Hippocampal formation (tissue), 2 donors: ENCODE data around the gene PDGFD.
"Not testable (repeated sequence)": the region's sequence is repeated elsewhere in the genome, so short reads cannot be mapped to it uniquely, and the experiment has no call there.

ENCODE experiments used
- DNase-seq, 2 donors: peaks; one replicate each; lab custom pipeline; 2025; lab: John Stamatoyannopoulos, UW

PDGFD gene

GRCh38 chr11:104054911-104055529, 108.9 kb downstream of the PDGFD start:
- DNase-seq = no peak

DNA sequence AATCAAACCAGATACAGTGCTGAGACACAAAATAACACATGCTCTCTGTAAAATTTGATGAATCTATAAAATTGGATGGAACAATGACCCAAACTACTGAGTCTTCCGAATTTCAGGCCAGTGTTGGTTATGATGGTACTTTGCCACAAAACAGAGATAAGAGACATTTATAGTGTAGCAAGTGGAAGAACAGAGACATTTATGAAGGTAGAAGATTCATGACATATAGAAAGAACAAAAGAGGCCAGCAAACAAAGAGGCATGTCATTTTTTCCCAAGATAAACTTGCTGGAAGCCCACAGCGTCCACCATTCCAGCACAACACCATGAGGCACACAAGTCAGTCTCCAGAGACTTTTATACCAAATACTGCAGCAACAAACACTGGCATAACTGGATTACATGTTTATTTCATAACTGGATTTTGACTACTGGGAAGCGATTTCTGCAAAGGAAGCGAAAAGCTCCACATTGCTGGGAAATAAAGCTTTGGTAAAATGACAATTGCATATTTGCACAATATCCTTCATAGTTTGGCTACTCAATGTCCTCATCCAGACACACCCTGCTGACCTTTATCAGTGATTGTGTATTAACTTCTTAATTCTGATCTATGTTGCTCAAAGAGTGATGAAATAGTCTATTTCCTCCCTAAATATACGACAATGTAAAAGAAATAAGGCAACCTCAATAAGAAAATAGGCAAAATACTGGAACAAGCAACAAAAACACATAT, 110.0 kb downstream of the PDGFD start:
- no peak for DNase-seq

DNA sequence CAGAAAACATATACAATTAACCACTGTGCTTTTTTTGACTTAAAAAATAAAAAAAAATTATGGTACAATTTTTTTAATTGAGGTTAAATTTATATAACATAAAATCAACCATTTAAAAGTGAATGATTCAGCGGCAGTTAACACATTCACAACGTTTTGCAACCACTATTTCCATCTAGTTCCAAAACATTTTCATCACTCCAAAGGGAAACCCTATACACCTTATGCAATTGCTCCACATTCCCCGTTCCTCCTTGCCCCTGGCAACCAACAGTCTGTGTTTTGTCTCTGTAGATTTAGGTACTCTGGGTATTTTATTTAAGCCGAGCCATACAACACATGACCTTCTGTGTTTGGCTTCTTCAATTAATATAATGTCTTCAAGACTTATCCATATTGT, 112.2 kb downstream of the PDGFD start:
- no peak for DNase-seq

- no peak for DNase-seq
Measured at GRCh38 chr11:104049116-104049515, 114.8 kb downstream of the PDGFD start.

- not testable (repeated sequence) for DNase-seq
Measured at GRCh38 chr11:104046858-104047257, 117.1 kb downstream of the PDGFD start.

- no peak for DNase-seq
Measured at GRCh38 chr11:104046331-104046730, 117.6 kb downstream of the PDGFD start.

DNA sequence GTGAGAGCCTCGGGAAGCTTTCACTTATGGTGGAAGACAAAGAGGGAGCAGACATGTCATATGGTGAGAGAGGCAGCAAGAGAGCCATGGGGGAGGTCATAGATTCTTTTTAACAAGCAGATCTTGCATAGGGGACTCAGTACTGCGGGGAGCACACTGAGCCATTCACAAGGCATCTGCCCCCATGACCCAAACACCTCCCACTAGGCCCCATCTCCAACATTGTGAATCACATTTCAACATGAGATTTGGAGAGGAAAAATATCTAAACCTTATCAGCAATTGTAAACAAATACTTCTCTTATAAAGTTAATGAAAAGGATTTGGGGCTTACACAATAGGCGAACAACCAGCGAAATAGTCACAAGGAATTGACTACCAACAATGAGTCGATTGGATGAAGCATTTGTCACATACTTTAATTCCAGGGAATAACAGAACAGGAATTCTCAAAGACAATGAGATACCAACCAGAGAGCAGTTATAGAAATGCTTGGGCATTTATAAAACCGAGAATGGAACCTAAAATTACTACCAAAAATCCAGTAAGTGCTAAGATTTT, 120.2 kb downstream of the PDGFD start:
- no peak for DNase-seq

DNA sequence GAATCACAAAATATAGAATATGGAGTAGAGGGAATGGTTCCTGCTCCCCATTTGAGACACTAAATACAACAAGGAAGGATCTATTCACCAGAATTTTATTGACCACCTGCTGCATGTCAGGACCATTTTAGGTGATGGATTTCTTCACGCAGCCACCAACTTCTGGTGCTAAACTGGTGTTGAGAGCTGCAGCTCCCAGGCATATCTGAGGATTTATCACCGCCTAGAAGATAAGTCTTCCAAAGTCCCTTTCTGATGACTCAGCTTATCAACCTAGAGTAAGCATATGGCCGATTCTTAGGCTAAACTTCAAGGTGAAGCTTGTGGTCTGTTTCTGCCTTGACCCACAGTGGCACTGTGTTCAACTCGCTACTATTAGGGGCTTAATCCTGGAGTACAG, 120.8 kb downstream of the PDGFD start:
- no peak for DNase-seq

- DNase-seq = no peak
Measured at GRCh38 chr11:104041792-104042191, 122.2 kb downstream of the PDGFD start.

- no peak for DNase-seq
Measured at GRCh38 chr11:104036995-104037394, 127.0 kb downstream of the PDGFD start.

DNA sequence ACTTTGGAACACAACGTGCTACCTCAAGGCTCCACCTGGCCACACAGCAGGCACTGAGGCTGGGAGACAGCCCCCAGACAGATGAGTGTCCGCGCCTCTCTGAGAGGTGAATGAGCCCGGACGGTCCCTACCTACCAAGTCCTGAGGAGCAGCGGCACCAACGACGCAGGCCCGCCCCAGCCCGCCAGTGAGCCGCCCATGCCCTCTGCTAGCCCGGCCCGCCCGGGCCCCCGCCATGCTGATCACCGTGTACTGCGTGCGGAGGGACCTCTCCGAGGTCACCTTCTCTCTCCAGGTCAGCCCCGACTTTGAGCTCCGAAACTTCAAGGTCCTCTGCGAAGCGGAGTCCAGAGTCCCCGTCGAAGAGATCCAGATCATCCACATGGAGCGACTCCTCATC, 127.4 kb downstream of the PDGFD start, which contains the start of gene DDI1:
TSS of gene DDI1 (plus strand) at position 53 of the 400 bp plus-strand sequence. CDS start at position 236, 183 bp downstream.
- no peak for DNase-seq

GRCh38 chr11:104033561-104033960, 130.4 kb downstream of the PDGFD start:
- DNase-seq = no peak

GRCh38 chr11:104033134-104033533, 130.8 kb downstream of the PDGFD start:
- DNase-seq = no peak

DNA sequence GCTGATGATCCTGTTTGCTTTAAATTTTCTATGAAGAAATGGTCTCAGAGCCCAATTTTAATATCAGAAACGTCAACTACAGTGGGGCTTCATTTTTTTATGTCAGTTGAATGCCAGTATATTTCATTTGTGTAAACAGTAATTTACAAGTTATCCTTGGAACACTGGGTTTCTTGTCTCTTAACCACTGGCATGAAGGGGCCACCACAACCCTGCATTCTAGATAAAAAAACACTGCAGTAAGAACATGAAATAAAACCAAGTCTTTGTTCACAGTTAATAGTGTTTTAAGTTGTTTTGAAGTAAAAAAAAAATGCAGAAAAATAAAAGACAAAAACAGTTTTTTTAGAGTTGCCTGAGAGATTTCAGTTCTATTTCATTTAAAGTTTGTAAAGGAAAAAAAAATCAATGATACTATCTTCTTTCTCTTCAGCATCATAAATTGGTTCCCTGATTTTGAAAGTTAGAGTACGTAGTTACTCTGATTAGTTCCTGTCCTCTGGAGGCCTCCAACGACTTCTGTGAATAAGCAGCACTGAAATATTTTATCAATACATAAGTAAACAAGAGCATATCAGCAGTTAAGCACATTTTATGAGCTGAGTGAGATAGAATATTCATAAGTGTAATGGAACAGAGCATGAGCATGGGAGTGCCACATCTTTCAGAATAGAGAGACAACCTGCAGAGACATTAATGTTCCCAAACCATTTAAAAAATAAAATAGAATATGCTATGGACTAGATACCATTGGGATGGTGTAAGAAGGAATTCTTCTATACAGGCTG, 135.3 kb downstream of the PDGFD start:
- DNase-seq = no peak

- DNase-seq = no peak
Measured at GRCh38 chr11:104024572-104024971, 139.4 kb downstream of the PDGFD start.

DNA sequence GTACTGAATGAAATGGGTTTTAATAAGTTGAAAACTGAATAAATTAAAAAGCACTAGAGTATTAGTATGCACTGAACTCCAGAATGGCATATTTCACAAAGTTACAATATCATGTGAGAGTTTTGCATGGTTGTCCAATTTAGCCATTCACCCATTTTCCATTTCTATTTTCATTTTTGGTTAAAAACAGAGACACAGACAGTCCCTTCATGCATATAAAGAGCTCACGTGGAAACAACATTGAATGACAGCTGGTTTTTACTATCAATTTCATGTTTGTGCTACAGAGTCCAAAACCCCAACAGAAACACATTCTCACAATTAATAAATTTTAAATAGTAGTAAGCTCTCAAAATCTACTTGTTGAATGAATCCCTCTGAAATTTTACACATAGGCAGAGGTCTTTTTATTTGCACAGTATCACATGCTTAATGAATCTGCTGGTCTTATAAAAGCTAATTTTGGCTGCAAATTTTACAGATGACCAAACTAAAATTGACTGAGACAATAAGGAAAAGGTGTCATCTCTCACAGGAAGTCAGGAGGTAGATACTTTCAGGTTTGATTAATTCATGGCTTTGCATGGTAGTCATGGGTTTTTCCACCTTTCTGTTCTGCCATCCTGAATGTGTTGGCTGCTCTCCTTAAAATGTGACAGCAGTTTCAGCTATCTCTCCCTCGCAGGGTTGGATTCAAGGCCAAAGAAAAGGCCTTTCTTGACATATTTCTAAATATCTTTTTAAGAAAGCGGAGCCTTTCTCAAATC, 148.1 kb downstream of the PDGFD start:
- no peak for DNase-seq

DNA sequence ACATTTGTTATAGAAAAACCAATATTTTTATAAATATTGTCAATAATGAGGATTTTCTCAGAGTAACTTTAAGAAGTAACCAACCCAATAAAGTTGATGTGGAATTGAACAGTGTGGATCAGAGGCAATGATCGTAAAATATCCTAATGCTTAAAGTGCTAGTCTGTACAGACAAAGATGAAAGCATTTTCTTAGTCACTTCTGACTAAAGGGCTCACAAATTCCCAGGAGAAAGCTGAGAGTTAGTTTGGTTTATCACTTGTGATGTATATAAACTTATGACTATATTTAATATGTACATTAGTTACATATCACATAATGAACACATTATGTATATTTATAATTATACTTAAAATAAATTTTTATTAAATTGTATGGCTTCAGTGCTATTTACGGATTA, 152.9 kb downstream of the PDGFD start:
- DNase-seq = no peak

GRCh38 chr11:104009744-104010143, 154.2 kb downstream of the PDGFD start:
- no peak for DNase-seq

DNA sequence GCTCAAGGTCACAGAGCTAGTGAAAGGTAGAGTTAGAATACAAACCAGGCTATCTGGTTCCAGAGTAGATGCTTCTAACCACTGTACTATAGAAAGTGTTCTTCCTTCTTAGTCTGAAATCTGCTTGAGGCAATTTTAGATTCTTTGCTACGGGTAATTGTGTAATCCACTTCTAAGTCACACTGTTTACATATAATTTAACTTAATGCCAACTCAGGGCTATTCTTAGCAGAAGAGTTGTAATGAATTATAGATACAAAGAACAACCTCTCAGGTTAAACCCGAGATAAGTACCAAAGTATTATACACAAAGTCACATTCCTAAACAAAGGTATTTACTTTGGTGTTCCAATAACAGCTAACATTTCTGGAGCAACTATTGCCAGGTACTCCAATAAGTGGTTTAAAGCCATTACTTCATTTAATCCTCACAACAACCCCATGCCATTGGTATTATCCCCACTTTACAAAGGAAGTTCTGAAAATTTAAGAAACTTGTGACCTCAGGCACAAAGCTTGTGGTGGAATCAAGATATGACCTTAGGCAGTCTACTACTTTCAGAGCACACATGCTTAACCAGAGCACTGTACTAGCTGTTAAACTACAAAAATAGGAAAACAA, 158.6 kb downstream of the PDGFD start:
- no peak for DNase-seq

GRCh38 chr11:104003491-104003890, 160.5 kb downstream of the PDGFD start:
- no peak for DNase-seq

DNA sequence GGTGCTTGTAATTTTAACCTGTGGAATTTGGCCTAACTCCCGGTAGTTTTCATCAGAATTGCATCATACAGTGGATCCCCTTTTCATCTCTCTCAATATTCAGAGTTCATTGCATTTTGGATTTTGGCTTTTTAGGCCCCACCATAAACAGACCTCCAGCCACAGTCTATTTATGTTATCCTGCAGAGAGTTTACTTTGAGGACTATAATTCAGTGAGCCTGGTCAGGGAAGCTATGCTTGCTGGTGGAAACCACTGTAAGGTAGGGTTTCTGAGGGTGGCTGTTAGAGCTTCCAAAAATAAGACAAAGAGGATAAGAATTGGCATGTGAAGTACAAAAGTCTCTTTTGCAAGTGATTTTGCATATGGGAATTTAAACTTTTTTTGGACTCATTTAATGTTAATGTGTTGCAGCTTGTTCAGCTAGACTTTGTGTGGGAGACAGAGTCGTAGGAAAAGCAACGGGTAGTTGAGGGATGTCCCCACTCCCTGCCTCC, 162.3 kb downstream of the PDGFD start:
- DNase-seq = no peak
